Measurements from ENCODE around the gene LARP4B. TPM values are rescaled to one million over a fixed set of nuclear protein-coding genes. Genes with fewer than 3 reads are reported as not detected.

Gene LARP4B
- total and polyA plus RNA-seq, 2 experiments from 2014 or later = 18.3 to 52.3 TPM

- Histone ChIP-seq H3K9me2 (ENCODE audit: insufficient read depth) (no peaks in the 10 kb centered on the region), H2AFZ (no peak overlapping the region), H3K36me3 (ENCODE audit: insufficient read depth) (no peaks in the 10 kb centered on the region), H3K79me2 (replicated peaks; ENCODE audit: insufficient read depth) (peaks cover 86% of the 10 kb centered on the region), H3K4me1 (ENCODE audit: insufficient read depth) (peaks cover 34% of the 10 kb centered on the region), H3K4me2 (no peak overlapping the region), H4K20me1 (replicated peaks; ENCODE audit: insufficient read depth) (peaks cover 70% of the 10 kb centered on the region), H3K27ac (ENCODE audit: low read depth) (peak overlapping the region; percentile 24; the same call in 1 of the 2 replicates), H3K4me3 (no peak overlapping the region), H3F3A (replicated peaks; ENCODE audit: low read depth) (0 out of 2 replicates have a peak, but pooled peaks cover 4% of the 10 kb centered on the region), H3K27me3 (ENCODE audit: insufficient read depth) (no peaks in the 10 kb centered on the region)
- no peak for TF ChIP-seq POLR2AphosphoS5 (IDR thresholded peaks at IDR 0.05; ENCODE audit: low read depth)
- TF ChIP-seq EZH2phosphoT487 (IDR thresholded peaks at IDR 0.05; ENCODE audit: unreplicated experiment) = no peak
- TF ChIP-seq, protein P1, sequence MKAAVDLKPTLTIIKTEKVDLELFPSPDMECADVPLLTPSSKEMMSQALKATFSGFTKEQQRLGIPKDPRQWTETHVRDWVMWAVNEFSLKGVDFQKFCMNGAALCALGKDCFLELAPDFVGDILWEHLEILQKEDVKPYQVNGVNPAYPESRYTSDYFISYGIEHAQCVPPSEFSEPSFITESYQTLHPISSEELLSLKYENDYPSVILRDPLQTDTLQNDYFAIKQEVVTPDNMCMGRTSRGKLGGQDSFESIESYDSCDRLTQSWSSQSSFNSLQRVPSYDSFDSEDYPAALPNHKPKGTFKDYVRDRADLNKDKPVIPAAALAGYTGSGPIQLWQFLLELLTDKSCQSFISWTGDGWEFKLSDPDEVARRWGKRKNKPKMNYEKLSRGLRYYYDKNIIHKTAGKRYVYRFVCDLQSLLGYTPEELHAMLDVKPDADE (IDR thresholded peaks at IDR 0.05) = no peak
- no peaks in the 10 kb centered on the region for H3K9me3 Mint-ChIP-seq
- H3K4me1 Mint-ChIP-seq = peaks cover 47% of the 10 kb centered on the region
- DNase-seq (ENCODE audit: low spot score) (no peak), ATAC-seq (no peak)
- H3K27ac Mint-ChIP-seq = peak overlapping the region; percentile 65
- H3K36me3 Mint-ChIP-seq (ENCODE audit: low read depth) = peaks cover 15% of the 10 kb centered on the region
- peak overlapping the region; percentile 19; the same call in 2 of the 3 replicates for H3K4me3 Mint-ChIP-seq
- H3K27me3 Mint-ChIP-seq (ENCODE audit: insufficient read depth, low read depth, poor library complexity) = peaks cover 3% of the 10 kb centered on the region
Observed at GRCh38 chr10:927131-927530, 4.4 kb downstream of the LARP4B start.

DNA sequence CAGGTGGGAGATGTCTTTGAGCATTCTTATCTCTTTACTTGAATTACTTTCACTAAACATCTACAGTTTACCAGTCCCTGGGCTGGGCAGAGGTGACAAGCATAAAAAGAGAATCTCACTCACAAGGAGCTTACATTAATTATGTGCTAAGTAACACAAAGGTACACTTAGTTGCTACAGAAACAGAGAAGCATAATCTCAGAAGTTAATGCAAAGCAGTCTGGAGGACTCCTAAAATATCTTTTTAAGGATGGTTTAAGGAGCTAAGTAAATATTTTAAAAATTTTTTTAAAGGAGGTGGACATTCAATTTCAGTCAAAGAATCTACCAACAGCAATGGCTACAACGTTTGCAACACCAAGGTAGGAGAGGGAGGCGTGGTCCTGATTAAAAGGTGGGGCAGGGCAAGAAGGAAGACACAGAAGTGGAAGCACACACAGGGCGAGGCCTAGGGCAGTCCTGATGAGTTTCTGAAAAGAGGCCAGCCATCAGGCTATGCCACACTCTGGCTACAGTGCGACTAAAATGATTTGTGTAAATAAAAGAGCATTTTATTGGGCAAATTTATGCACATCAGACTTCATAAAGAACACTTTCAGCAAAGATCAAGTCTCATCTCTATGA, 5.3 kb downstream of the LARP4B start:
- Mint-ChIP-seq H3K4me1 (peaks cover 47% of the 10 kb centered on the region), H3K27ac (no peak overlapping the region; the same call in 1 of the 2 replicates), H3K9me3 (no peaks in the 10 kb centered on the region), H3K27me3 (ENCODE audit: insufficient read depth, low read depth, poor library complexity) (peaks cover 3% of the 10 kb centered on the region), H3K36me3 (ENCODE audit: low read depth) (peaks cover 21% of the 10 kb centered on the region), H3K4me3 (no peak overlapping the region)
- Histone ChIP-seq H3F3A (replicated peaks; ENCODE audit: low read depth) (0 out of 2 replicates have a peak, but pooled peaks cover 4% of the 10 kb centered on the region), H3K9me2 (ENCODE audit: insufficient read depth) (no peaks in the 10 kb centered on the region), H3K79me2 (replicated peaks; ENCODE audit: insufficient read depth) (peaks cover 95% of the 10 kb centered on the region), H3K4me1 (ENCODE audit: insufficient read depth) (peaks cover 34% of the 10 kb centered on the region), H4K20me1 (replicated peaks; ENCODE audit: insufficient read depth) (peaks cover 70% of the 10 kb centered on the region), H3K27ac (ENCODE audit: low read depth) (no peak overlapping the region), H3K27me3 (ENCODE audit: insufficient read depth) (no peaks in the 10 kb centered on the region), H3K4me3 (no peak overlapping the region), H3K36me3 (ENCODE audit: insufficient read depth) (no peaks in the 10 kb centered on the region), H2AFZ (no peak overlapping the region), H3K4me2 (no peak overlapping the region)
- peak; percentile 13; the same call in 2 of the 3 replicates for ATAC-seq
- no peak for DNase-seq (ENCODE audit: low spot score)
- TF ChIP-seq ZNF331 (CRISPR knock-in tag; IDR thresholded peaks at IDR 0.05; ENCODE audit: low read depth) = no peak
- TF ChIP-seq, protein P2, sequence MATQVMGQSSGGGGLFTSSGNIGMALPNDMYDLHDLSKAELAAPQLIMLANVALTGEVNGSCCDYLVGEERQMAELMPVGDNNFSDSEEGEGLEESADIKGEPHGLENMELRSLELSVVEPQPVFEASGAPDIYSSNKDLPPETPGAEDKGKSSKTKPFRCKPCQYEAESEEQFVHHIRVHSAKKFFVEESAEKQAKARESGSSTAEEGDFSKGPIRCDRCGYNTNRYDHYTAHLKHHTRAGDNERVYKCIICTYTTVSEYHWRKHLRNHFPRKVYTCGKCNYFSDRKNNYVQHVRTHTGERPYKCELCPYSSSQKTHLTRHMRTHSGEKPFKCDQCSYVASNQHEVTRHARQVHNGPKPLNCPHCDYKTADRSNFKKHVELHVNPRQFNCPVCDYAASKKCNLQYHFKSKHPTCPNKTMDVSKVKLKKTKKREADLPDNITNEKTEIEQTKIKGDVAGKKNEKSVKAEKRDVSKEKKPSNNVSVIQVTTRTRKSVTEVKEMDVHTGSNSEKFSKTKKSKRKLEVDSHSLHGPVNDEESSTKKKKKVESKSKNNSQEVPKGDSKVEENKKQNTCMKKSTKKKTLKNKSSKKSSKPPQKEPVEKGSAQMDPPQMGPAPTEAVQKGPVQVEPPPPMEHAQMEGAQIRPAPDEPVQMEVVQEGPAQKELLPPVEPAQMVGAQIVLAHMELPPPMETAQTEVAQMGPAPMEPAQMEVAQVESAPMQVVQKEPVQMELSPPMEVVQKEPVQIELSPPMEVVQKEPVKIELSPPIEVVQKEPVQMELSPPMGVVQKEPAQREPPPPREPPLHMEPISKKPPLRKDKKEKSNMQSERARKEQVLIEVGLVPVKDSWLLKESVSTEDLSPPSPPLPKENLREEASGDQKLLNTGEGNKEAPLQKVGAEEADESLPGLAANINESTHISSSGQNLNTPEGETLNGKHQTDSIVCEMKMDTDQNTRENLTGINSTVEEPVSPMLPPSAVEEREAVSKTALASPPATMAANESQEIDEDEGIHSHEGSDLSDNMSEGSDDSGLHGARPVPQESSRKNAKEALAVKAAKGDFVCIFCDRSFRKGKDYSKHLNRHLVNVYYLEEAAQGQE (IDR thresholded peaks at IDR 0.05; ENCODE audit: unreplicated experiment) = no peak
- TF ChIP-seq, protein P1 (IDR thresholded peaks at IDR 0.05) = no peak
- TF ChIP-seq ZNF114 (CRISPR knock-in tag; IDR thresholded peaks at IDR 0.05) = no peak
- TF ChIP-seq, protein P3, sequence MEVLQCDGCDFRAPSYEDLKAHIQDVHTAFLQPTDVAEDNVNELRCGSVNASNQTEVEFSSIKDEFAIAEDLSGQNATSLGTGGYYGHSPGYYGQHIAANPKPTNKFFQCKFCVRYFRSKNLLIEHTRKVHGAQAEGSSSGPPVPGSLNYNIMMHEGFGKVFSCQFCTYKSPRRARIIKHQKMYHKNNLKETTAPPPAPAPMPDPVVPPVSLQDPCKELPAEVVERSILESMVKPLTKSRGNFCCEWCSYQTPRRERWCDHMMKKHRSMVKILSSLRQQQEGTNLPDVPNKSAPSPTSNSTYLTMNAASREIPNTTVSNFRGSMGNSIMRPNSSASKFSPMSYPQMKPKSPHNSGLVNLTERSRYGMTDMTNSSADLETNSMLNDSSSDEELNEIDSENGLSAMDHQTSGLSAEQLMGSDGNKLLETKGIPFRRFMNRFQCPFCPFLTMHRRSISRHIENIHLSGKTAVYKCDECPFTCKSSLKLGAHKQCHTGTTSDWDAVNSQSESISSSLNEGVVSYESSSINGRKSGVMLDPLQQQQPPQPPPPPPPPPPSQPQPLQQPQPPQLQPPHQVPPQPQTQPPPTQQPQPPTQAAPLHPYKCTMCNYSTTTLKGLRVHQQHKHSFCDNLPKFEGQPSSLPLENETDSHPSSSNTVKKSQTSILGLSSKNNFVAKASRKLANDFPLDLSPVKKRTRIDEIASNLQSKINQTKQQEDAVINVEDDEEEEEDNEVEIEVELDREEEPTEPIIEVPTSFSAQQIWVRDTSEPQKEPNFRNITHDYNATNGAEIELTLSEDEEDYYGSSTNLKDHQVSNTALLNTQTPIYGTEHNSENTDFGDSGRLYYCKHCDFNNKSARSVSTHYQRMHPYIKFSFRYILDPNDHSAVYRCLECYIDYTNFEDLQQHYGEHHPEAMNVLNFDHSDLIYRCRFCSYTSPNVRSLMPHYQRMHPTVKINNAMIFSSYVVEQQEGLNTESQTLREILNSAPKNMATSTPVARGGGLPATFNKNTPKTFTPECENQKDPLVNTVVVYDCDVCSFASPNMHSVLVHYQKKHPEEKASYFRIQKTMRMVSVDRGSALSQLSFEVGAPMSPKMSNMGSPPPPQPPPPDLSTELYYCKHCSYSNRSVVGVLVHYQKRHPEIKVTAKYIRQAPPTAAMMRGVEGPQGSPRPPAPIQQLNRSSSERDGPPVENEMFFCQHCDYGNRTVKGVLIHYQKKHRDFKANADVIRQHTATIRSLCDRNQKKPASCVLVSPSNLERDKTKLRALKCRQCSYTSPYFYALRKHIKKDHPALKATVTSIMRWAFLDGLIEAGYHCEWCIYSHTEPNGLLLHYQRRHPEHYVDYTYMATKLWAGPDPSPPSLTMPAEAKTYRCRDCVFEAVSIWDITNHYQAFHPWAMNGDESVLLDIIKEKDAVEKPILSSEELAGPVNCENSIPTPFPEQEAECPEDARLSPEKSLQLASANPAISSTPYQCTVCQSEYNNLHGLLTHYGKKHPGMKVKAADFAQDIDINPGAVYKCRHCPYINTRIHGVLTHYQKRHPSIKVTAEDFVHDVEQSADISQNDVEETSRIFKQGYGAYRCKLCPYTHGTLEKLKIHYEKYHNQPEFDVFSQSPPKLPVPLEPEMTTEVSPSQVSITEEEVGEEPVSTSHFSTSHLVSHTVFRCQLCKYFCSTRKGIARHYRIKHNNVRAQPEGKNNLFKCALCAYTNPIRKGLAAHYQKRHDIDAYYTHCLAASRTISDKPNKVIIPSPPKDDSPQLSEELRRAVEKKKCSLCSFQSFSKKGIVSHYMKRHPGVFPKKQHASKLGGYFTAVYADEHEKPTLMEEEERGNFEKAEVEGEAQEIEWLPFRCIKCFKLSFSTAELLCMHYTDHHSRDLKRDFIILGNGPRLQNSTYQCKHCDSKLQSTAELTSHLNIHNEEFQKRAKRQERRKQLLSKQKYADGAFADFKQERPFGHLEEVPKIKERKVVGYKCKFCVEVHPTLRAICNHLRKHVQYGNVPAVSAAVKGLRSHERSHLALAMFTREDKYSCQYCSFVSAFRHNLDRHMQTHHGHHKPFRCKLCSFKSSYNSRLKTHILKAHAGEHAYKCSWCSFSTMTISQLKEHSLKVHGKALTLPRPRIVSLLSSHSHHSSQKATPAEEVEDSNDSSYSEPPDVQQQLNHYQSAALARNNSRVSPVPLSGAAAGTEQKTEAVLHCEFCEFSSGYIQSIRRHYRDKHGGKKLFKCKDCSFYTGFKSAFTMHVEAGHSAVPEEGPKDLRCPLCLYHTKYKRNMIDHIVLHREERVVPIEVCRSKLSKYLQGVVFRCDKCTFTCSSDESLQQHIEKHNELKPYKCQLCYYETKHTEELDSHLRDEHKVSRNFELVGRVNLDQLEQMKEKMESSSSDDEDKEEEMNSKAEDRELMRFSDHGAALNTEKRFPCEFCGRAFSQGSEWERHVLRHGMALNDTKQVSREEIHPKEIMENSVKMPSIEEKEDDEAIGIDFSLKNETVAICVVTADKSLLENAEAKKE (CRISPR knock-in tag; IDR thresholded peaks at IDR 0.05) = no peak
- no peak for TF ChIP-seq EZH2 (IDR thresholded peaks at IDR 0.05; ENCODE audit: low read depth, unreplicated experiment)
- no peak for TF ChIP-seq STAT1 (IDR thresholded peaks at IDR 0.05; ENCODE audit: unreplicated experiment)
